Tibial nerve (tissue), 4 donors: Measurements from ENCODE around the gene MMP8. TPM values are rescaled to one million over a fixed set of nuclear protein-coding genes. Genes with fewer than 3 reads are reported as not detected.
"Not testable (repeated sequence)": the region's sequence is repeated elsewhere in the genome, so short reads cannot be mapped to it uniquely, and the experiment has no call there.

Experiments used
- DNase-seq, 2 donors: peaks; one replicate each; pipeline ENCODE4 v3.0.0-alpha.2; 2019; ENCODE audit warnings: low spot score in 2 of 2
- H3K27ac ChIP-seq, 4 donors: fragments of 200-600 bp; sonication (generic) in 3 of 4; one replicate each; pipeline ENCODE4 v1.5.1; 2017 to 2019; ENCODE audit warnings: mild to moderate bottlenecking in 1 of 4
- H3K27me3 ChIP-seq, 2 donors: fragments of 200-600 bp; sonication (generic) in 1 of 2; one replicate each; pipeline versions ENCODE4 v1.5.1 to v1.6.0; 2017 to 2019
- H3K36me3 ChIP-seq, 3 donors: fragments of 200-600 bp; sonication (generic); one replicate each; pipeline ENCODE4 v1.5.1; 2018 to 2019
- H3K4me1 ChIP-seq, 4 donors: fragments of 200-600 bp; sonication (generic) in 3 of 4; one replicate each; pipeline ENCODE4 v1.5.1; 2017 to 2019
- H3K4me3 ChIP-seq, 4 donors: fragments of 200-600 bp; sonication (generic) in 3 of 4; one replicate each; pipeline ENCODE4 v1.5.1; 2017 to 2019; ENCODE audit warnings: mild to moderate bottlenecking in 1 of 4, moderate library complexity in 1 of 4
- H3K9me3 ChIP-seq, 4 donors: fragments of 200-600 bp; sonication (generic) in 3 of 4; one replicate each; pipeline ENCODE4 v1.5.1; 2017 to 2019
- CTCF ChIP-seq, 5 experiments: fragments of 200-600 bp in 3 of 5; fragments of 450-650 bp in 2 of 5; sonication (generic) in 3 of 5; IDR thresholded peaks; one replicate each; pipeline ENCODE4 v1.5.1; 2016 to 2019; ENCODE audit warnings: antibody characterized with exemption in 5 of 5, mild to moderate bottlenecking in 3 of 5, moderate library complexity in 2 of 5
- EP300 ChIP-seq, 2 donors: sonication (generic); formaldehyde crosslinking; IDR thresholded peaks; one replicate each; pipeline ENCODE4 v1.6.1; 2017; ENCODE audit warnings: antibody characterized with exemption in 2 of 2, mild to moderate bottlenecking in 1 of 2
- POLR2A ChIP-seq, 2 donors: fragments of 450-650 bp; IDR thresholded peaks; one replicate each; pipeline ENCODE4 v1.6.1; 2017; ENCODE audit warnings: antibody characterized with exemption in 2 of 2, mild to moderate bottlenecking in 2 of 2, moderate library complexity in 2 of 2
- WGBS, 2 donors: methylation state at CpG; one replicate each; pipeline ENCODE4 v1.1.5; 2018; 5-methylcytosine and 5-hydroxymethylcytosine counted together
- total RNA-seq, 4 donors: library from RNA; depleted of rRNA; stranded (reverse); fragments of >200 nt; gene quantifications; one replicate each; pipeline ENCODE4 v1.1.0, GENCODE V29; 2016

MMP8 gene
- total RNA-seq, 4 donors from 2014 or later = not detected

GRCh38 chr11:102753267-102753666 lies 28.5 kb upstream of the MMP8 start:
- no peaks in the 10 kb centered on the region for H3K36me3 ChIP-seq
- no peak for TF ChIP-seq CTCF (IDR thresholded peaks at IDR 0.05)

GRCh38 chr11:102751673-102752072 lies 26.9 kb upstream of the MMP8 start:
- TF ChIP-seq EP300 (IDR thresholded peaks at IDR 0.05) (no peak), CTCF (IDR thresholded peaks at IDR 0.05) (no peak), POLR2A (IDR thresholded peaks at IDR 0.05) (no peak)
- Histone ChIP-seq H3K4me1 (no peaks in the 10 kb centered on the region), H3K27ac (no peak overlapping the region), H3K9me3 (peaks cover 0 to 14% (median 2%) of the 10 kb centered on the region in 4 donors), H3K4me3 (no peak overlapping the region), H3K36me3 (no peaks in the 10 kb centered on the region), H3K27me3 (no peaks in the 10 kb centered on the region)
- no peak for DNase-seq

More at GRCh38 chr11:102753267-102753666, 28.5 kb upstream of the MMP8 start:
- WGBS, 2 donors = 91 to 100% methylated on average over 1 of the region's 1 CpG
- H3K9me3 ChIP-seq = peaks cover 0 to 4% (median under 1%) of the 10 kb centered on the region in 4 donors
- no peaks in the 10 kb centered on the region for H3K4me1 ChIP-seq
- H3K27ac ChIP-seq = no peak overlapping the region
- H3K27me3 ChIP-seq = no peaks in the 10 kb centered on the region
- DNase-seq = no peak
- no peak overlapping the region for H3K4me3 ChIP-seq

- no peak overlapping the region for H3K4me3 ChIP-seq
- TF ChIP-seq CTCF (IDR thresholded peaks at IDR 0.05) (no peak), POLR2A (IDR thresholded peaks at IDR 0.05) (no peak), EP300 (IDR thresholded peaks at IDR 0.05) (no peak)
- no peaks in the 10 kb centered on the region for H3K36me3 ChIP-seq
- H3K4me1 ChIP-seq = no peaks in the 10 kb centered on the region
- peaks cover 0 to 14% (median 2%) of the 10 kb centered on the region in 4 donors for H3K9me3 ChIP-seq
- no peaks in the 10 kb centered on the region for H3K27me3 ChIP-seq
- H3K27ac ChIP-seq = no peak overlapping the region
- no peak for DNase-seq
Observed at GRCh38 chr11:102749101-102749722, 24.5 kb upstream of the MMP8 start.

GRCh38 chr11:102746746-102747578 lies 22.2 kb upstream of the MMP8 start:
- not testable (repeated sequence) for H3K27me3 ChIP-seq, H3K27ac ChIP-seq, H3K4me1 ChIP-seq, H3K4me3 ChIP-seq, H3K36me3 ChIP-seq, DNase-seq
- peaks cover 0 to 14% (median 2%) of the 10 kb centered on the region in 4 donors for H3K9me3 ChIP-seq
- WGBS, 2 donors = 81 to 87% methylated on average over 29 to 32 of the region's 32 CpGs

- TF ChIP-seq EP300 (IDR thresholded peaks at IDR 0.05) = no peak
- Histone ChIP-seq H3K9me3 (no peaks in the 10 kb centered on the region), H3K36me3 (no peaks in the 10 kb centered on the region), H3K4me1 (no peaks in the 10 kb centered on the region), H3K4me3 (no peak overlapping the region), H3K27me3 (no peaks in the 10 kb centered on the region), H3K27ac (no peak overlapping the region)
- no peak for DNase-seq
Observed at GRCh38 chr11:102734650-102735049, 9.9 kb upstream of the MMP8 start.

- peak; percentile 14 to 35 for DNase-seq
- TF ChIP-seq POLR2A (IDR thresholded peaks at IDR 0.05) (no peak), EP300 (IDR thresholded peaks at IDR 0.05) (no peak), CTCF (IDR thresholded peaks at IDR 0.05) (peak in 3 of 5 experiments; percentile 22 to 33 (median 23))
- WGBS, 2 donors = 58 to 59% methylated on average over 8 of the region's 8 CpGs
Observed at GRCh38 chr11:102733232-102733875, 8.6 kb upstream of the MMP8 start.

GRCh38 chr11:102730944-102731343 lies 6.2 kb upstream of the MMP8 start:
- H3K4me3 ChIP-seq, H3K36me3 ChIP-seq, H3K9me3 ChIP-seq, H3K27ac ChIP-seq, DNase-seq, H3K27me3 ChIP-seq, H3K4me1 ChIP-seq: not testable (repeated sequence)
- 38 to 60% methylated on average over 5 to 8 of the region's 8 CpGs for WGBS, 2 donors

More at GRCh38 chr11:102733232-102733875, 8.6 kb upstream of the MMP8 start:
- Histone ChIP-seq H3K27me3 (no peaks in the 10 kb centered on the region), H3K4me3 (no peak overlapping the region), H3K27ac (no peak overlapping the region), H3K36me3 (no peaks in the 10 kb centered on the region), H3K9me3 (no peaks in the 10 kb centered on the region), H3K4me1 (no peaks in the 10 kb centered on the region)
